Uterus (tissue), 2 donors: ENCODE data around the gene CCDC141.

Experiments used
- POLR2A ChIP-seq, 2 donors: fragments of 450-650 bp; IDR thresholded peaks; one replicate each; pipeline ENCODE4 v1.6.1; 2016; ENCODE audit warnings: antibody characterized with exemption in 2 of 2, mild to moderate bottlenecking in 1 of 2, moderate library complexity in 1 of 2
- TF ChIP-seq, protein P1 (sequence below), 4 experiments: fragments of 200-600 bp in 2 of 4; fragments of 450-650 bp in 2 of 4; sonication (generic) in 2 of 4; IDR thresholded peaks; one replicate each; pipeline ENCODE4 v1.5.1; 2016 to 2019; ENCODE audit warnings: antibody characterized with exemption in 4 of 4, mild to moderate bottlenecking in 2 of 4, moderate library complexity in 1 of 4

- TF ChIP-seq, protein P1, sequence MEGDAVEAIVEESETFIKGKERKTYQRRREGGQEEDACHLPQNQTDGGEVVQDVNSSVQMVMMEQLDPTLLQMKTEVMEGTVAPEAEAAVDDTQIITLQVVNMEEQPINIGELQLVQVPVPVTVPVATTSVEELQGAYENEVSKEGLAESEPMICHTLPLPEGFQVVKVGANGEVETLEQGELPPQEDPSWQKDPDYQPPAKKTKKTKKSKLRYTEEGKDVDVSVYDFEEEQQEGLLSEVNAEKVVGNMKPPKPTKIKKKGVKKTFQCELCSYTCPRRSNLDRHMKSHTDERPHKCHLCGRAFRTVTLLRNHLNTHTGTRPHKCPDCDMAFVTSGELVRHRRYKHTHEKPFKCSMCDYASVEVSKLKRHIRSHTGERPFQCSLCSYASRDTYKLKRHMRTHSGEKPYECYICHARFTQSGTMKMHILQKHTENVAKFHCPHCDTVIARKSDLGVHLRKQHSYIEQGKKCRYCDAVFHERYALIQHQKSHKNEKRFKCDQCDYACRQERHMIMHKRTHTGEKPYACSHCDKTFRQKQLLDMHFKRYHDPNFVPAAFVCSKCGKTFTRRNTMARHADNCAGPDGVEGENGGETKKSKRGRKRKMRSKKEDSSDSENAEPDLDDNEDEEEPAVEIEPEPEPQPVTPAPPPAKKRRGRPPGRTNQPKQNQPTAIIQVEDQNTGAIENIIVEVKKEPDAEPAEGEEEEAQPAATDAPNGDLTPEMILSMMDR (IDR thresholded peaks at IDR 0.05) = no peak
- no peak for TF ChIP-seq POLR2A (IDR thresholded peaks at IDR 0.05)
Measured at GRCh38 chr2:178807227-178808008, 242.5 kb downstream of the CCDC141 start, which contains the start of gene TTN.
